WTC11 (cell line): ENCODE data around the gene UGDH. TPM values are rescaled to one million over a fixed set of nuclear protein-coding genes. Genes with fewer than 3 reads are reported as not detected.
"Not testable (repeated sequence)": the region's sequence is repeated elsewhere in the genome, so short reads cannot be mapped to it uniquely, and the experiment has no call there.

Experiments used
- ATAC-seq: fragments of 200-7000 bp; cut with Tn5 transposase; 2 replicates; pipeline ENCODE4 v1.10.0; 2021; ENCODE audit warnings: mild to moderate bottlenecking, moderate library complexity
- CTCF ChIA-PET: fragments of 300-600 bp; sonication (Branson Sonifier 250); formaldehyde crosslinking; loops from one replicate; lab custom pipeline; 2021; ENCODE audit warnings: antibody characterized with exemption; lab: Charles Lee
- POLR2A ChIA-PET: fragments of 350-600 bp; sonication (Branson Sonifier 250); formaldehyde crosslinking; loops from one replicate; lab custom pipeline; 2021; ENCODE audit warnings: antibody characterized with exemption; lab: Charles Lee
- DNase-seq: peaks from one replicate; pipeline ENCODE4 v3.0.0; 2021; ENCODE audit warnings: low spot score
- H3K27ac Mint-ChIP-seq: 2 replicates; pipeline ENCODE4 v1.8.0; 2021; ENCODE audit warnings: mixed read lengths
- H3K27me3 Mint-ChIP-seq: 2 replicates; pipeline ENCODE4 v1.8.0; 2021; ENCODE audit warnings: low read depth, mild to moderate bottlenecking, moderate library complexity, mixed read lengths
- H3K36me3 Mint-ChIP-seq: 2 replicates; pipeline ENCODE4 v1.8.0; 2021; ENCODE audit warnings: mixed read lengths
- H3K4me1 Mint-ChIP-seq: 2 replicates; pipeline ENCODE4 v1.8.0; 2022; ENCODE audit warnings: mixed read lengths
- H3K4me3 Mint-ChIP-seq: 2 replicates; pipeline ENCODE4 v1.8.0; 2021; ENCODE audit warnings: mild to moderate bottlenecking, moderate library complexity, mixed read lengths
- H3K9me3 Mint-ChIP-seq: 2 replicates; pipeline ENCODE4 v1.8.0; 2021; ENCODE audit warnings: mixed read lengths
- EMX1 ChIP-seq: fragments of 250-450 bp; sonication (Bioruptor Pico); IDR thresholded peaks from 2 replicates; pipeline ENCODE4 v1.8.0; 2021; ENCODE audit warnings: mild to moderate bottlenecking
- ESRRA ChIP-seq: sonication (generic); formaldehyde crosslinking; IDR thresholded peaks from 2 replicates; pipeline ENCODE4 v1.8.1; 2022; ENCODE audit warnings: mild to moderate bottlenecking, missing genetic modification reagents, borderline replicate concordance
- NR2C2 ChIP-seq: sonication (generic); formaldehyde crosslinking; IDR thresholded peaks from 2 replicates; pipeline ENCODE4 v1.8.0; 2022; ENCODE audit warnings: mild to moderate bottlenecking, missing genetic modification reagents
- TEAD1 ChIP-seq: sonication (generic); formaldehyde crosslinking; IDR thresholded peaks from 2 replicates; pipeline ENCODE4 v1.8.0; 2022; ENCODE audit warnings: mild to moderate bottlenecking, missing genetic modification reagents
- ZNF121 ChIP-seq: sonication (generic); formaldehyde crosslinking; IDR thresholded peaks from 2 replicates; pipeline ENCODE4 v1.8.0; 2023; ENCODE audit warnings: missing genetic modification reagents
- ZNF317 ChIP-seq: sonication (generic); formaldehyde crosslinking; IDR thresholded peaks from 2 replicates; pipeline ENCODE4 v1.8.1; 2023; ENCODE audit warnings: low read depth, mild to moderate bottlenecking, moderate library complexity, missing genetic modification reagents, borderline replicate concordance
- ZNF416 ChIP-seq: fragments of 250-450 bp; sonication (Bioruptor Pico); IDR thresholded peaks from 2 replicates; pipeline ENCODE4 v1.9.0; 2021; ENCODE audit warnings: mild to moderate bottlenecking, inconsistent platforms
- total RNA-seq: library from RNA; stranded (reverse); gene quantifications from 3 replicates; pipeline ENCODE4 v1.2.3, GENCODE V29; 2021
- TF ChIP-seq, protein P1 (sequence below): sonication (generic); formaldehyde crosslinking; IDR thresholded peaks from 2 replicates; pipeline ENCODE4 v1.8.1; 2023; ENCODE audit warnings: mild to moderate bottlenecking, missing genetic modification reagents
- TF ChIP-seq, protein P2 (sequence below): fragments of 250-450 bp; sonication (Bioruptor Pico); IDR thresholded peaks from 2 replicates; pipeline ENCODE4 v1.9.0; 2021; ENCODE audit warnings: mild to moderate bottlenecking
- TF ChIP-seq, protein P3 (sequence below): sonication (generic); formaldehyde crosslinking; IDR thresholded peaks from 2 replicates; pipeline ENCODE4 v1.8.0; 2023; ENCODE audit warnings: missing genetic modification reagents, mild to moderate bottlenecking, borderline replicate concordance
- TF ChIP-seq, protein P4 (sequence below): sonication (generic); formaldehyde crosslinking; conservative IDR thresholded peaks from 2 replicates; pipeline ENCODE4 v1.8.1; 2022; ENCODE audit warnings: mild to moderate bottlenecking, missing genetic modification reagents

UGDH gene
- total RNA-seq, 1 experiment from 2014 or later = 97.5 TPM

DNA sequence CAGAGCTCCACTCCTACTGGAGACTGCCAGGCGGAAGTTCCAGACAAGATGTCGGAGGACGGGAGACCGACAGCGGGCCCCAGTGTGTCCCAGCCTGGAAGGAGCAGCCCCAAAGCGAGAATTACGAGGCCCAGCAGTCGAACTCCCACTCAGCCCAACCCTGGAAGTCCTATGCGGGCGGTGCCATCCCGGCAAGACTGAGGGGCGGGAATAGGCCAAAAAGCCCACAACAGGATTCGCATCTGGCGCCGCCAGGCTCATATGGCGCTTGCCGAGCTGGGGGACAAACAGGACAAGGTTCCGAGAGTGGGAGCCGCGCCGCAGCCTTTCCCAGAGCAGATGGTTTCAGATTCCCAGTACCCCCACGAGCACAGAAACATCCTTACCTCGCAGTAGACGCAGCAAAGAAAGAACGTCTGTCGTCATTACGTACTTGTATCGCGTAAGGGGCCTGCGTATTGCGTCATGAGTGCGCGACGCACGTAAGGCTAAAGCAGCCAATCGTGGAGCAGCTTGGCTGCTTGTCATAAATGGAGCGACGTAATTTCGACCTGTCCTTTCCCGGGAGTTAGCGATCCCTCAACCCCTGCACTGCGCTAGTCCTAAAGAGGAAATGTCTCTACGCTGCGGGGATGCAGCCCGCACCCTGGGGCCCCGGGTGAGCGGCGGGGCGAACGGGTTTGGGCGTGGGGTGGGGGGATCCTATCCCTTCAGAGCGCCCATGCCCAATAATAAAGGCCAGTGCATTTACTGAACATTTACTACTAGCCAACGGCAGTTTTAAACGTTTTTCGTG is 68.5 kb downstream of the UGDH start, which contains the start of the genes LIAS and RPL9 (continued):
- TF ChIP-seq, protein P1, sequence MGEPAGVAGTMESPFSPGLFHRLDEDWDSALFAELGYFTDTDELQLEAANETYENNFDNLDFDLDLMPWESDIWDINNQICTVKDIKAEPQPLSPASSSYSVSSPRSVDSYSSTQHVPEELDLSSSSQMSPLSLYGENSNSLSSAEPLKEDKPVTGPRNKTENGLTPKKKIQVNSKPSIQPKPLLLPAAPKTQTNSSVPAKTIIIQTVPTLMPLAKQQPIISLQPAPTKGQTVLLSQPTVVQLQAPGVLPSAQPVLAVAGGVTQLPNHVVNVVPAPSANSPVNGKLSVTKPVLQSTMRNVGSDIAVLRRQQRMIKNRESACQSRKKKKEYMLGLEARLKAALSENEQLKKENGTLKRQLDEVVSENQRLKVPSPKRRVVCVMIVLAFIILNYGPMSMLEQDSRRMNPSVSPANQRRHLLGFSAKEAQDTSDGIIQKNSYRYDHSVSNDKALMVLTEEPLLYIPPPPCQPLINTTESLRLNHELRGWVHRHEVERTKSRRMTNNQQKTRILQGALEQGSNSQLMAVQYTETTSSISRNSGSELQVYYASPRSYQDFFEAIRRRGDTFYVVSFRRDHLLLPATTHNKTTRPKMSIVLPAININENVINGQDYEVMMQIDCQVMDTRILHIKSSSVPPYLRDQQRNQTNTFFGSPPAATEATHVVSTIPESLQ (CRISPR knock-in tag) = no peak

DNA sequence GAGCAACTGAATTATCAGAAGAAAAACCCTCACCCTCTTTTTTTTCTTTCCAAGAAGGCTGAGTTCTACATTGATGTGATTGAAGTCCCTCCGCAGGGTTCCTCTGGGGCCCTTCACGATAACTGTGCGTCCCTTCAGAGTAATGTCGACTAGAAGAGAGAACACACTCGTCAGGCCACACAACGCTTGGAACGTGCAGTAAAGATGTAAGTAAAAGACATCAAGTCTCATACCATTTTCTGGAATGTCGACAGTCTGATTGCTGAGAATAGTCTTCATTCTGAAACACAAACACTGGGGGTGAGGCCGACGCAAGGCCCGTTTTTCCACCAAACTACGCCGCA is 69.1 kb downstream of the UGDH start:
- Mint-ChIP-seq H3K4me3 (peak overlapping the region; percentile 99), H3K4me1 (peaks cover 27% of the 10 kb centered on the region), H3K27ac (peak overlapping the region; percentile 99), H3K36me3 (peaks cover 64% of the 10 kb centered on the region)
- H3K9me3 Mint-ChIP-seq, DNase-seq, H3K27me3 Mint-ChIP-seq, ATAC-seq: not testable (repeated sequence)
- ChIA-PET CTCF (interaction anchor here (1.1 kb wide), 1 partner anchor 520 kb away, joined by 3 read pairs; no protein-coding TSS in a partner anchor), POLR2A (interaction anchor here (0.7 to 2.8 kb wide), 4 partner anchors 11 to 180 kb away, joined by 3 to 12 read pairs (median 7); partner anchors contain the start of genes SMIM14 and UGDH)

DNA sequence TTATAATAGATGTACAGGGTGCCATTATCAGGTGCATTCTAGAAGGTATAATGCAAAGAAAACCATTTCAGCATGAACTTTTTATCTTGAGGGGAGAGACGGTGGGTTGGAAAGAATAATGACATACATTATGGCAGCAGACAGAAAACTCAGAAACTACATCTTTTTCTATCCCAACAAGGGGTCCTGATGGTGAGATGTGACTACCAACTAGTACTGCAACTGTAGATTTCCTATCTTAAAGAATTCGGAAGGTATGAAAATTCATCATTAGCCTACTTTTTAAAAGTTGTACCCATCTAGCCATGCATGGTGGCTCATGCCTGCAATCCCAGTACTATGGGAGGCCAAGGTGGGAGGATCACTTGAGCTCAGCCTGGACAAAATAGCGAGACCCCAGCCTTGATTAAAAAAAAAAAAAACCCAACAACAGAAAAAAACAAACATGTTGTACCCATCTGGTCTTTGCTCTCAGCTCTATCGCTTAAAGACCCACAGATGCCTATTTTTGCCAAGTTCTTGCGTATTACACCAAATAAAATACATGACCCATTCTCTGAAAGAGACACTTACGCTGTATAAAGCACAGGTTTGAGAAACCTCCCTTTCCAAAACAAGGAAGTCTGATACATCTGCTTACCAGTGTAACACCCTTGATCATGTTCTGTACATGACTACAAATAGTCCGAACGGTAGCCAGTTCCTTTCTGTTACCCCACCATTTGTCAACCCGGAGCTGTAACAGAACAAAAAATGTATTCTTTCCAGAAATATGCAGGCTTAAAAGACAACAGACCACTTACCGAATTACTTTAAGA is 70.1 kb downstream of the UGDH start:
- ChIA-PET CTCF (no interaction called here), POLR2A (interaction anchor here (0.6 to 2.8 kb wide), 3 partner anchors 11 to 181 kb away, joined by 3 to 12 read pairs (median 10); partner anchors contain the start of gene SMIM14)
- Mint-ChIP-seq H3K27ac (peak overlapping the region; percentile 99), H3K9me3 (no peaks in the 10 kb centered on the region), H3K27me3 (no peaks in the 10 kb centered on the region; the same call in 1 of the 2 replicates), H3K36me3 (peaks cover 72% of the 10 kb centered on the region), H3K4me1 (peaks cover 27% of the 10 kb centered on the region), H3K4me3 (peak overlapping the region; percentile 99)
- DNase-seq (no peak), ATAC-seq (no peak)
- no peak for TF ChIP-seq ESRRA (CRISPR knock-in tag)
- TF ChIP-seq TEAD1 (CRISPR knock-in tag) = no peak
- TF ChIP-seq, protein P2, sequence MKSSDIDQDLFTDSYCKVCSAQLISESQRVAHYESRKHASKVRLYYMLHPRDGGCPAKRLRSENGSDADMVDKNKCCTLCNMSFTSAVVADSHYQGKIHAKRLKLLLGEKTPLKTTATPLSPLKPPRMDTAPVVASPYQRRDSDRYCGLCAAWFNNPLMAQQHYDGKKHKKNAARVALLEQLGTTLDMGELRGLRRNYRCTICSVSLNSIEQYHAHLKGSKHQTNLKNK (CRISPR knock-in tag) = 0 out of 2 replicates have a peak, but pooled peaks have one; percentile 15

DNA sequence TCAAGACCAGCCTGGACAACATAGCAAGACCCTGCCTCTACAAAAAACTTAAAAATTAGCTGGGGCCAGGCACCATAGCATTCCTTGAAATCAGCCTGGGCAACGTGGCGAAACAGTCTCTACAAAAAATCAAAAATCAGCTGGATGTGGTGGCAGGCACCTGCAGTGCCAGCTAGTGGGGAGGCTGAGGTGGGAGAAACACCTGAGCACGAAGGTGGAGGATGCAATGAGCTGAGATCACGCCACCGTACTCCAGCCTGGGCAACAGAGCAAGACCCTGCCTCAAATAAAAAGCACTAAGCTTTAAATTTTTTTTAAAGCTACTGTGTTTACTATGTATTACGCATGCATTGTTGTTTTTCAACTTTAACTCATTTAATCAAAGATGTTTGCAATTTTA is 71.8 kb downstream of the UGDH start:
- Mint-ChIP-seq H3K4me3 (0 out of 2 replicates have a peak overlapping the region, but pooled peaks have one; percentile 99), H3K27ac (no peak overlapping the region), H3K9me3 (no peaks in the 10 kb centered on the region), H3K27me3 (no peaks in the 10 kb centered on the region; the same call in 1 of the 2 replicates), H3K4me1 (peaks cover 34% of the 10 kb centered on the region), H3K36me3 (peaks cover 79% of the 10 kb centered on the region)
- ChIA-PET POLR2A (interaction anchor here (1.0 kb wide), 1 partner anchor 166 kb away, joined by 3 read pairs; no protein-coding TSS in a partner anchor), CTCF (interaction anchor here (0.6 kb wide), 1 partner anchor 41 kb away, joined by 5 read pairs; no protein-coding TSS in a partner anchor)
- TF ChIP-seq, protein P3, sequence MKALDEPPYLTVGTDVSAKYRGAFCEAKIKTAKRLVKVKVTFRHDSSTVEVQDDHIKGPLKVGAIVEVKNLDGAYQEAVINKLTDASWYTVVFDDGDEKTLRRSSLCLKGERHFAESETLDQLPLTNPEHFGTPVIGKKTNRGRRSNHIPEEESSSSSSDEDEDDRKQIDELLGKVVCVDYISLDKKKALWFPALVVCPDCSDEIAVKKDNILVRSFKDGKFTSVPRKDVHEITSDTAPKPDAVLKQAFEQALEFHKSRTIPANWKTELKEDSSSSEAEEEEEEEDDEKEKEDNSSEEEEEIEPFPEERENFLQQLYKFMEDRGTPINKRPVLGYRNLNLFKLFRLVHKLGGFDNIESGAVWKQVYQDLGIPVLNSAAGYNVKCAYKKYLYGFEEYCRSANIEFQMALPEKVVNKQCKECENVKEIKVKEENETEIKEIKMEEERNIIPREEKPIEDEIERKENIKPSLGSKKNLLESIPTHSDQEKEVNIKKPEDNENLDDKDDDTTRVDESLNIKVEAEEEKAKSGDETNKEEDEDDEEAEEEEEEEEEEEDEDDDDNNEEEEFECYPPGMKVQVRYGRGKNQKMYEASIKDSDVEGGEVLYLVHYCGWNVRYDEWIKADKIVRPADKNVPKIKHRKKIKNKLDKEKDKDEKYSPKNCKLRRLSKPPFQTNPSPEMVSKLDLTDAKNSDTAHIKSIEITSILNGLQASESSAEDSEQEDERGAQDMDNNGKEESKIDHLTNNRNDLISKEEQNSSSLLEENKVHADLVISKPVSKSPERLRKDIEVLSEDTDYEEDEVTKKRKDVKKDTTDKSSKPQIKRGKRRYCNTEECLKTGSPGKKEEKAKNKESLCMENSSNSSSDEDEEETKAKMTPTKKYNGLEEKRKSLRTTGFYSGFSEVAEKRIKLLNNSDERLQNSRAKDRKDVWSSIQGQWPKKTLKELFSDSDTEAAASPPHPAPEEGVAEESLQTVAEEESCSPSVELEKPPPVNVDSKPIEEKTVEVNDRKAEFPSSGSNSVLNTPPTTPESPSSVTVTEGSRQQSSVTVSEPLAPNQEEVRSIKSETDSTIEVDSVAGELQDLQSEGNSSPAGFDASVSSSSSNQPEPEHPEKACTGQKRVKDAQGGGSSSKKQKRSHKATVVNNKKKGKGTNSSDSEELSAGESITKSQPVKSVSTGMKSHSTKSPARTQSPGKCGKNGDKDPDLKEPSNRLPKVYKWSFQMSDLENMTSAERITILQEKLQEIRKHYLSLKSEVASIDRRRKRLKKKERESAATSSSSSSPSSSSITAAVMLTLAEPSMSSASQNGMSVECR (CRISPR knock-in tag) = no peak
- TF ChIP-seq ZNF416 (CRISPR knock-in tag) = 0 out of 2 replicates have a peak, but pooled peaks have one; percentile 41
- TF ChIP-seq, protein P4, sequence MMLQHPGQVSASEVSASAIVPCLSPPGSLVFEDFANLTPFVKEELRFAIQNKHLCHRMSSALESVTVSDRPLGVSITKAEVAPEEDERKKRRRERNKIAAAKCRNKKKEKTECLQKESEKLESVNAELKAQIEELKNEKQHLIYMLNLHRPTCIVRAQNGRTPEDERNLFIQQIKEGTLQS (CRISPR knock-in tag) = no peak
- TF ChIP-seq NR2C2 = no peak
- TF ChIP-seq ZNF317 (CRISPR knock-in tag) = no peak
- TF ChIP-seq ZNF121 (CRISPR knock-in tag) = peak; percentile 79
- TF ChIP-seq EMX1 = peak; percentile 78; the same call in 1 of the 2 replicates
- no peak for DNase-seq
- ATAC-seq = no peak
